ENCODE results near the gene CASZ1.

CASZ1 gene

DNA sequence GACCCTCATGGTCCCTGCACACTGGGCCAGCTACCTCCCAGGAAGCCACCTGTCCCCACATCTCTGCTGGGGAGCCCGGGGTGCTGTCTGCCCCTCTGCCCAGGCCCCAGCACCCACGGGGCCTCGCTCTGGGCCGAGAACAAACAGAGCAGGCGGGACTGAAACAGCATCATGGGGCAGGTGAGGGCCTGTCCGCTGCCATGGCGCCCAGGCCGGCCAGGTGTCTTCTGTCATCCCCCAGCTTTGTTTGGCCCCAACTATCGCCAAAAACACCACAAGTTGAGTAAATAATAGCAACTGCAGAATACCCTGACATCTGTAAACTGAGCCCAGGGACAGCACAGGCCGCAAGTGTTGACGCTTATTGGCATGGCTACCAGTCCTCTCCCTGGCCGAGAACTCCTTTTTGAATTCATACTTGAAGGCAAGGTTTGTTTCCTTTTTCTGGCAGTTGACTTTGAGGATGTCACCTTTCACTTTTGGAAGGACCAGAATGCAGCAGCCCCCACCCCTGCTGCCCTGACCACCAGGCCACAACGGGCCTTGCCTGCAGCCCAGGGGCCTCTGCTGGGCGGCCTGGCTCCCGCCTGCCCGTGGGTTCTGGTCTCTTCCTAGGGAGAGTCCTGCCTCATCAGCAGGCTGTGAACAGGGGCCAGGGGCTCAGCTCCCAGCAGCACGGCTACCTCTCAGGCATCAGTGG, 152.7 kb downstream of the CASZ1 start:
- no peak for DNase-seq
- H3K27ac ChIP-seq (ENCODE audit: low read length), result no peak overlapping the region

DNA sequence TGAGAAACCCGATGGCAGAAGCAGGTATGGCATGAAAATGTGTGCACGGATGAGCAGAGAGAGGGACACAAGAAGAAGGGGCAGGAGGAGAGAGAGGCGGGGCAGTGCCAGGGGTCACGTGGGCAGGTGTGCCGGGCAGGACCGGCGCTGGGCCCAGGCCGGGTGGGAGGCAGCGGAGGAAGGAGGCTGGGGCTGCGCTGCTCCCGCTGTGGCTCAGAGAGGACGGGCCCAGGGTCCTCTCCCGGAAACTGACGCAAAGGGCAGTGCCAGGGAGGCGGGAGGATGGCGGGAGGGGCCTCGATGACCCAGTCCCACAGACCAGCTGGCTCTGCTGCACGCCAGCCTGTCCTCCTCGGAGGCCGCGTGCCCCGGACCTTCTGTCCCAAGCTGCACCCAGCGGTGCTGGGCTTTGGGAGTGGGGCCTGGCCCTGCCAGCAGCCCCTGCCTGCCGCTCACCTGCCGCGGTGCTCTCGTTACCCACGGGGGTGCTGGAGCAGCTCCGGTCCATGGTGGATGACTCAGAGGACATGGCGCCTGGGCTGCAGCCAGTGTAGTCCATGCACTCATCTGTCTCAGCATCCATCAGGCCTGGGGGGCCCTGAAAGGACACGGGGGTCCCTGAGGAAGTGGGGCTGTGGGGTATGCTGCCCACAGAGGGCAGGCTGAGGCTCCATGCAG, 153.9 kb downstream of the CASZ1 start:
- Histone ChIP-seq H3K4me2 (ENCODE audit: insufficient read depth, low read length) (no peak overlapping the region), H3K9ac (ENCODE audit: low read depth, low read length) (no peak overlapping the region), H3K9me3 (ENCODE audit: insufficient read depth, low read length, severe bottlenecking) (no peaks in the 10 kb centered on the region), H3K36me3 (ENCODE audit: insufficient read depth, low read length) (peaks cover 20% of the 10 kb centered on the region), H3K27ac (ENCODE audit: low read length) (no peak overlapping the region), H3K4me3 (ENCODE audit: low read depth in 1 of 2, low read length in 2 of 2) (no peak overlapping the region), H3K4me1 (ENCODE audit: insufficient read depth, low read length) (no peaks in the 10 kb centered on the region), H3K79me2 (ENCODE audit: insufficient read depth, low read length) (no peaks in the 10 kb centered on the region), H3K27me3 (ENCODE audit: insufficient read depth, low read length, poor library complexity) (no peaks in the 10 kb centered on the region), H2AFZ (ENCODE audit: low read depth, low read length) (no peak overlapping the region), H4K20me1 (ENCODE audit: insufficient read depth, low read length) (no peaks in the 10 kb centered on the region; the same call in 1 of the 2 replicates)
- TF ChIP-seq, protein P1, sequence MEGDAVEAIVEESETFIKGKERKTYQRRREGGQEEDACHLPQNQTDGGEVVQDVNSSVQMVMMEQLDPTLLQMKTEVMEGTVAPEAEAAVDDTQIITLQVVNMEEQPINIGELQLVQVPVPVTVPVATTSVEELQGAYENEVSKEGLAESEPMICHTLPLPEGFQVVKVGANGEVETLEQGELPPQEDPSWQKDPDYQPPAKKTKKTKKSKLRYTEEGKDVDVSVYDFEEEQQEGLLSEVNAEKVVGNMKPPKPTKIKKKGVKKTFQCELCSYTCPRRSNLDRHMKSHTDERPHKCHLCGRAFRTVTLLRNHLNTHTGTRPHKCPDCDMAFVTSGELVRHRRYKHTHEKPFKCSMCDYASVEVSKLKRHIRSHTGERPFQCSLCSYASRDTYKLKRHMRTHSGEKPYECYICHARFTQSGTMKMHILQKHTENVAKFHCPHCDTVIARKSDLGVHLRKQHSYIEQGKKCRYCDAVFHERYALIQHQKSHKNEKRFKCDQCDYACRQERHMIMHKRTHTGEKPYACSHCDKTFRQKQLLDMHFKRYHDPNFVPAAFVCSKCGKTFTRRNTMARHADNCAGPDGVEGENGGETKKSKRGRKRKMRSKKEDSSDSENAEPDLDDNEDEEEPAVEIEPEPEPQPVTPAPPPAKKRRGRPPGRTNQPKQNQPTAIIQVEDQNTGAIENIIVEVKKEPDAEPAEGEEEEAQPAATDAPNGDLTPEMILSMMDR (IDR thresholded peaks at IDR 0.05; ENCODE audit: borderline replicate concordance, extremely low read depth, low read length, poor library complexity, severe bottlenecking), result no peak
- no peak for TF ChIP-seq EZH2 (IDR thresholded peaks at IDR 0.05; ENCODE audit: borderline replicate concordance, low read depth, low read length, severe bottlenecking)
- DNase-seq (no peak), ATAC-seq (ENCODE audit: insufficient read depth, low read depth) (no peak)

More for the DNA sequence above, 152.7 kb downstream of the CASZ1 start:
- Histone ChIP-seq H3K9me3 (ENCODE audit: insufficient read depth, low read length, severe bottlenecking) (no peaks in the 10 kb centered on the region), H3K9ac (ENCODE audit: low read depth, low read length) (no peak overlapping the region), H3K79me2 (ENCODE audit: insufficient read depth, low read length) (no peaks in the 10 kb centered on the region), H3K4me1 (ENCODE audit: insufficient read depth, low read length) (no peaks in the 10 kb centered on the region), H3K4me3 (ENCODE audit: low read depth in 1 of 2, low read length in 2 of 2) (no peak overlapping the region), H3K27me3 (ENCODE audit: insufficient read depth, low read length, poor library complexity) (no peaks in the 10 kb centered on the region), H3K4me2 (ENCODE audit: insufficient read depth, low read length) (no peak overlapping the region), H4K20me1 (ENCODE audit: insufficient read depth, low read length) (no peaks in the 10 kb centered on the region; the same call in 1 of the 2 replicates), H3K36me3 (ENCODE audit: insufficient read depth, low read length) (peaks cover 21% of the 10 kb centered on the region), H2AFZ (ENCODE audit: low read depth, low read length) (no peak overlapping the region)
- TF ChIP-seq, protein P1 (IDR thresholded peaks at IDR 0.05; ENCODE audit: borderline replicate concordance, extremely low read depth, low read length, poor library complexity, severe bottlenecking), result no peak
- TF ChIP-seq EZH2 (IDR thresholded peaks at IDR 0.05; ENCODE audit: borderline replicate concordance, low read depth, low read length, severe bottlenecking), result no peak
- ATAC-seq (ENCODE audit: insufficient read depth, low read depth), result no peak

- H2AFZ ChIP-seq (ENCODE audit: low read depth, low read length), result no peak overlapping the region
- H3K4me1 ChIP-seq (ENCODE audit: insufficient read depth, low read length), result no peaks in the 10 kb centered on the region
- H4K20me1 ChIP-seq (ENCODE audit: insufficient read depth, low read length), result no peaks in the 10 kb centered on the region; the same call in 1 of the 2 replicates
- no peak overlapping the region for H3K4me2 ChIP-seq (ENCODE audit: insufficient read depth, low read length)
- TF ChIP-seq EZH2 (IDR thresholded peaks at IDR 0.05; ENCODE audit: borderline replicate concordance, low read depth, low read length, severe bottlenecking), result no peak
- TF ChIP-seq, protein P1 (IDR thresholded peaks at IDR 0.05; ENCODE audit: borderline replicate concordance, extremely low read depth, low read length, poor library complexity, severe bottlenecking), result no peak
- H3K27ac ChIP-seq (ENCODE audit: low read length), result no peak overlapping the region
- H3K36me3 ChIP-seq (ENCODE audit: insufficient read depth, low read length), result peaks cover 16% of the 10 kb centered on the region
- no peaks in the 10 kb centered on the region for H3K9me3 ChIP-seq (ENCODE audit: insufficient read depth, low read length, severe bottlenecking)
- ATAC-seq (ENCODE audit: insufficient read depth, low read depth), result no peak
- no peak overlapping the region for H3K4me3 ChIP-seq (ENCODE audit: low read depth in 1 of 2, low read length in 2 of 2)
- H3K9ac ChIP-seq (ENCODE audit: low read depth, low read length), result no peak overlapping the region
- H3K79me2 ChIP-seq (ENCODE audit: insufficient read depth, low read length), result no peaks in the 10 kb centered on the region
- DNase-seq, result no peak
- no peaks in the 10 kb centered on the region for H3K27me3 ChIP-seq (ENCODE audit: insufficient read depth, low read length, poor library complexity)
Measured at GRCh38 chr1:10641976-10642375, 154.5 kb downstream of the CASZ1 start.

All from DND-41 (cell line).